Umbilical cord (tissue), 2 donors: Measurements from ENCODE around the gene ATP6V1B1. TPM values are rescaled to one million over a fixed set of nuclear protein-coding genes. Genes with fewer than 3 reads are reported as not detected.

Experiments used
- DNase-seq: peaks from one replicate; pipeline ENCODE4 v3.0.0-alpha.2; 2015; ENCODE audit warnings: low spot score
- total RNA-seq: library from RNA; depleted of rRNA; stranded (reverse); fragments of >200 nt; gene quantifications from one replicate; pipeline ENCODE4 v1.2.3, GENCODE V29; 2014; ENCODE audit warnings: low replicate concordance; ENCODE audit not compliant: insufficient read depth

ATP6V1B1 gene
- total RNA-seq, 1 donor from 2014 or later: not detected

- DNase-seq: peak; percentile 57
Observed at GRCh38 chr2:70964596-70965386, 29.1 kb downstream of the ATP6V1B1 start.

- no peak for DNase-seq
Observed at GRCh38 chr2:70965506-70965905, 29.8 kb downstream of the ATP6V1B1 start.

- DNase-seq: no peak
Observed at GRCh38 chr2:70966681-70967080, 31.0 kb downstream of the ATP6V1B1 start.

- no peak for DNase-seq
Observed at GRCh38 chr2:70967189-70967588, 31.5 kb downstream of the ATP6V1B1 start.

- DNase-seq: no peak
Observed at GRCh38 chr2:70974592-70974991, 38.9 kb downstream of the ATP6V1B1 start.

- no peak for DNase-seq
Observed at GRCh38 chr2:70975237-70975636, 39.5 kb downstream of the ATP6V1B1 start.

- DNase-seq: peak; percentile 35
Observed at GRCh38 chr2:70977605-70978205, 42.0 kb downstream of the ATP6V1B1 start.

GRCh38 chr2:70978341-70979179 lies 42.9 kb downstream of the ATP6V1B1 start, which contains the start of gene ANKRD53:
TSS of gene ANKRD53 (plus strand) at chr2:70978630. CDS start at chr2:70978646, 16 bp downstream.
- DNase-seq: peak; percentile 65

- DNase-seq: no peak
Observed at GRCh38 chr2:70979180-70979488, 43.4 kb downstream of the ATP6V1B1 start.

GRCh38 chr2:70979626-70980025 lies 43.9 kb downstream of the ATP6V1B1 start:
- no peak for DNase-seq

GRCh38 chr2:70981421-70981820 lies 45.7 kb downstream of the ATP6V1B1 start:
- DNase-seq: no peak

- no peak for DNase-seq
Observed at GRCh38 chr2:70981866-70982810, 46.4 kb downstream of the ATP6V1B1 start.

GRCh38 chr2:70982971-70983370 lies 47.3 kb downstream of the ATP6V1B1 start:
- DNase-seq: no peak

- no peak for DNase-seq
Observed at GRCh38 chr2:70983506-70984227, 48.0 kb downstream of the ATP6V1B1 start.

- no peak for DNase-seq
Observed at GRCh38 chr2:70984228-70984575, 48.5 kb downstream of the ATP6V1B1 start.

GRCh38 chr2:70984576-70985282 lies 49.0 kb downstream of the ATP6V1B1 start:
- DNase-seq: peak; percentile 18

GRCh38 chr2:70985283-70985688 lies 49.6 kb downstream of the ATP6V1B1 start:
- no peak for DNase-seq

GRCh38 chr2:70985956-70986355 lies 50.3 kb downstream of the ATP6V1B1 start:
- DNase-seq: no peak

GRCh38 chr2:70986499-70987189 lies 50.9 kb downstream of the ATP6V1B1 start:
- no peak for DNase-seq
